ENCODE data around the gene LIMD2.
A peak's percentile ranks its signal among the peaks of the same experiment; 100 is the strongest.
"Not testable (repeated sequence)": the region's sequence is repeated elsewhere in the genome, so short reads cannot be mapped to it uniquely, and the experiment has no call there.

LIMD2 gene

GRCh38 chr17:63699638-63700527 is at the start of gene LIMD2:
LIMD2 (minus strand) TSS chr17:63700125; CDS start chr17:63699298, 827 bp downstream.
- peak; percentile 65 to 84 for DNase-seq (ENCODE audit: extremely low read depth in 1 of 2, low read depth in 1 of 2)

GRCh38 chr17:63741408-63742173 is 41.7 kb upstream of the LIMD2 start, which contains the start of gene STRADA:
STRADA (minus strand) TSS chr17:63741799; CDS start chr17:63728369, 13,430 bp downstream.
- DNase-seq (ENCODE audit: extremely low read depth in 1 of 2, low read depth in 1 of 2) = peak; percentile 97 to 99

DNA sequence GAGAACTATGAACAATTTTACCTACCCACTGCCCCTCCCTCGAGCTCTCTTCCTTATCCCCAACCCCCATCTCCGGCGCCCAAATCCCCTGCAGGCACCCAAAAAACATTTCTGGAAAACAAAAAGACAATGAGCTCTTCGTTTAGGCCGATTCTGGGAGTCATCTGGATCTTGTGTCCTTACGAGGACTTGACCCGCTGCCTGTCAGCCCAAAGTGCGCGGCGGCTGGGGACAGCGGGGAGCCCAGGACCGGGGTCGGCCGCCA is 41.1 kb upstream of the LIMD2 start:
- no peak for DNase-seq (ENCODE audit: extremely low read depth in 1 of 2, low read depth in 1 of 2)

DNA sequence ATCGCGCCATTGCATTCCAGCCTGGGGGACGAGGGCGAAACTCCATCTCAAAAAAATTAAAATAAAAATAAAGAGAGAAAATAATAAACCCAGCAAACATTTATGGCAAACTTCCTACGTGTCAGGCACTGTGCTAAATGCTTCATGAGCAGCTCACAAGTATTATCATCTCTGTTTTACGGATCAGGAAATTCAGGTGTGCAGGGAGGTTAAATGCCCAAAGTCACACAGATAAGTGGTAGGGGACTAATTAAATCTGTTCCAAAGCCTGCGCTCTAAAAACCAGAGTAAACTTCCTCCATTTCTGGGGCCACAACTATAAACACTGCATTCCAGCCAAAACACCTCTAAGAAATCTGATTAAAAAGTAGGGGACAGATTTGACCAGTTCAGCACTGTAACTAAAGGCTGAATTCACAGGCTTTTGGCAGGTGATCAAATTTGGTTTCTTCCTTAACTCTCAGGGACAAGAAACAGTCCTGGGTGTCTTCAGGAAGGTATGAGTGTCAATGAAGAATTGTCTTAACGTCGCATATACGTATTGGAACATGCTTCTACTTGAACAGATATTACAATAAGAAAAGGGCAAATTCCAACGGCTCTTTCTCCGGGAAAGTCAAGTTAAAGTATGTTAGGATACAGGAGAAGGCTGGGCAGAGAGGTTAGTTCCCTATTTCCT is 40.7 kb upstream of the LIMD2 start:
- no peak for DNase-seq (ENCODE audit: extremely low read depth in 1 of 2, low read depth in 1 of 2)

DNA sequence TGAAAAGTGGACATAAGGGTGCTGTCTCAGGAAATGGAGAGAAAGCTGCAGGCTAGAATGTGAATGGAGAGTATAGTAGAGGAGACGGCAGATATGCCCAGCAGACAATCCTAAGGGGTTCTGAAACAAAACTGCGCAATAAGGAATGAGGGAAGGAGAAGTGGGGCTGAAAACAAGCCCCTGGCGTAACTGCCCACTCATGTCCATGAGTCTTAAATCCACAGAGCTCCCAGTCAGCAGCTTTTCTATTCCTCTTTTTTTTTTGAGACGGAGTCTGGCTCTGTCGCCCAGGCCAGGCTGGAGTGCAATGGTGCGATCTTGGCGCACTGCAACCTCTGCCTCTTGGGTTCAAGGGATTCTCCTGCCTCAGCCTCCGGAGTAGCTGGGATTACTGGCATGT is 35.8 kb upstream of the LIMD2 start:
- no peak for DNase-seq (ENCODE audit: extremely low read depth in 1 of 2, low read depth in 1 of 2)

DNA sequence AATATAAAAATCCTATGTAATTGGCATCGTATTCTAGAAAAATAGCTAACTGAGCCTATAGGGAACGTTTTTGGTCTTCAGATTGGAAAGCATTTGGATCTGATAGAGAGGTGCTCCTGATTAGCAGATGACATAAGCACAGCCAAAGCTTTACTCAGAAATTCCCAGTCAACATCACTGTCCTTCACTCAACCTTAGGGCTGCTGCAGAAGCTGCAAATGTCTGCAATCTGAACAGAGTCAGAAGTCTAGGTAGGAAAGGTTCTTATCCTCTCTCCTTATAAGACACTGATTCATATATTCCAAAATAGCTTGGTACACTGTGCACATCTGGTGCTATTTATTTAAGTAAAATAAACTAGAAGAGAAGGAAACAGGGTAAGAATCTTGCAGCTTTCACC is 22.5 kb upstream of the LIMD2 start:
- no peak for DNase-seq (ENCODE audit: extremely low read depth in 1 of 2, low read depth in 1 of 2)

- DNase-seq (ENCODE audit: extremely low read depth in 1 of 2, low read depth in 1 of 2) = not testable (repeated sequence)
Observed at GRCh38 chr17:63720194-63720593, 20.3 kb upstream of the LIMD2 start.

- DNase-seq (ENCODE audit: extremely low read depth in 1 of 2, low read depth in 1 of 2) = no peak
Observed at GRCh38 chr17:63718988-63719387, 19.1 kb upstream of the LIMD2 start.

- no peak for DNase-seq (ENCODE audit: extremely low read depth in 1 of 2, low read depth in 1 of 2)
Observed at GRCh38 chr17:63716426-63716825, 16.5 kb upstream of the LIMD2 start.

DNA sequence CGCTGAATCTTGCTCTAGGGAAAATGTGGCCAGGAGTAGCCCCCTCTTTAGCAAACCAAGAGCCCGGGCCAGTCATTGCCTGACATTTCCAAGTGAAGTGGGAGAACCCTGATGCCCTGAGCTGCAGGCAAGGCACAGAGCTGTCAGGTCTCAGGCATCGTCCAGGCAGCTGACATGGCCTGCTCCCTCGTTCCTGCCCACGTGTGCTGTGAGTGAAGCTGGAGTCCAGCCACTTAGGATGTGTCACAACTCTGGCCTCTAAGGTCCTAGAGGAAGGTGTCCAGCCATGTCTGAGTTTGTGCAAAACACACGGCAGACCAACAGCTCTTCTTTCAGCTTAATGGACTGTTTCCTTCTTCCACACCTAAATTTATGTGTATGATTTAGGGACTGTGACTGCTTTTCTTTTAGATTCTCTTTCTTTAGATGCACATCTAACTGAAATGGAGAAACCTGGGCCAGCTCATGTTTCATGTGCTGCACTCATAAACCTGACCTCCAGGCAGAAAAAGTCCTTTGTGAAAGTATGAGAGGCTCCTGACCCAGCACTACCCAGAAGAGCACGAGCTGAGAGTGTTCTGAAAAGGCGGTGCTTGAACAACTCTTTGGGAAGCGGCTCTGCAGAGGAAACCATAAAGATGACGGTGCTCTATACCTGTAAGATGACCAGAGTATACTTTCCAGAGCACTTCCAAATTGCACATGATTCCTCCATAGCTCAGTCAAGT is 14.8 kb upstream of the LIMD2 start:
- DNase-seq (ENCODE audit: extremely low read depth in 1 of 2, low read depth in 1 of 2) = no peak

GRCh38 chr17:63709110-63709509 is 9.2 kb upstream of the LIMD2 start:
- no peak for DNase-seq (ENCODE audit: extremely low read depth in 1 of 2, low read depth in 1 of 2)

DNA sequence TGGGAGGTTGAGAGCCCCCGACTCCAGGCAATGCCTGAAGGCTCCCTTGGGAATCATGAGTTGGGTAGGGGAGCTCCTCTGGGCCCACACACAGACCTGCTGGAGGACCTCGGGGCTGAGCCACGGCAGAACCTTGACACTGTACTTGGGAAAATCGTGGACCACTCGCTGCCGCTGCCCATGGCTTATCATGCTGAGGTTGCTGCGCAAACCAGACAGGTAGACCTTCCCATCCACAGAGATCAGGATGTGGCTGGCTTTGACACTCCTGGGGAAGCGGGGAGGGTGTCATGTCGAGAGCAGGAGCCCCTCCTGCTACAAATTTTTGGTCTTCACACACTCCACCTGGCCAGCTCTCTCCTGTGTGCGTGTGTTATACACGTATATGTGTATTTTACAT is 7.2 kb upstream of the LIMD2 start:
- DNase-seq (ENCODE audit: extremely low read depth in 1 of 2, low read depth in 1 of 2) = no peak

DNA sequence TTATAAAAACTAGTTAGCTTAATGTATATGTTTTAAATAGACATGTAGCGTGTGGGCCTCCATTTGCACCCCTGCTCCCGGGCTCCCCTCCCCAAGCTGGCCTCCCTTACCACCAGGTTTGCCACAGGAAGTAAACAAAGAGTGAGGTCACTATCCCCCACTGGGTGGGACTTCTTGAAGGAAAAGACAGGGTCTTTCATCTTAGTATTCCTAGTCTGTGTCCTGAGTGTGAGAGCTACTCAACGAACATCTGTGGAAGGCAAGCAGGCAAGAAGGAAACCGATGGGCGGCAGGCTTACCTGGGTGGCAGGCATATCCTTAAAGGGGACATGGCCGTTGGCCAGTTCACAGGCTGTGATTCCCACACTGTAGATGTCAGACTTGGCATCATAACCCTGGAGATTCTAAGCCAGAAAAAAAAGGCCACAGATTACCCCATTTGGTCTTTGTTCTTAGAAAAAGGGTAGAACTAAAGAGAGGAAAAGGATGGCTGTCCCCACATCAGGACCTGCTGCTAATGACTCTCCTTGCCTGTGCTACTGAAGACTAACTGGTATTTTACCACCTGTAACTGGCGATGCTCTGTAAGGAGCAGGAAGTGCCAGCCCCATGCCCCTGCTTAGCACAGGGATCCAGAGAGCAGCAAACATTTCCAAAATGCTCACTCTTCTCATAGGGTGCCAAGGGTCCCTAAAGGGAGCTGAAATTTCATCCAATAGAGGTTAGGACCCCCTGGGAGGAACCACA is 6.6 kb upstream of the LIMD2 start:
- DNase-seq (ENCODE audit: extremely low read depth in 1 of 2, low read depth in 1 of 2) = no peak

DNA sequence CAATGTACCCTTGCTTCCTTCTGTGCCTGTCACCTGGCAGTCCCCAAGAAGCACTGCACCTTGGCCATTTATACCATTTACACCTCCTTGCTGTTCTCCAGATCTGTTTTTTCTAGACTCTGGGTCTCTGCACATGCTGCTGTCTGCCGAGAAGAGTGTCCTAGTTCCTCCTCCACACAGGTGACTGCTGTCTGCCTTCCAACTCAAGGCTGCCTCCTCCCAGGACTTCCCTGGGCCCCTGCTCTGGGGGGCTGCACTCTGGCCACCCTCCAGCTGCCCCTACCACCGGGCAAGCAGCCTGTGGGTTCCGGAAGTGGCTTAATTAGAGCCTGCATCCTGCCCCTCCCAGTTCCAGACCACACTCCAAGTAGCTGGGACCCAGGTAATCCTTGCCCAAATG is 5.7 kb upstream of the LIMD2 start:
- DNase-seq (ENCODE audit: extremely low read depth in 1 of 2, low read depth in 1 of 2) = no peak

DNA sequence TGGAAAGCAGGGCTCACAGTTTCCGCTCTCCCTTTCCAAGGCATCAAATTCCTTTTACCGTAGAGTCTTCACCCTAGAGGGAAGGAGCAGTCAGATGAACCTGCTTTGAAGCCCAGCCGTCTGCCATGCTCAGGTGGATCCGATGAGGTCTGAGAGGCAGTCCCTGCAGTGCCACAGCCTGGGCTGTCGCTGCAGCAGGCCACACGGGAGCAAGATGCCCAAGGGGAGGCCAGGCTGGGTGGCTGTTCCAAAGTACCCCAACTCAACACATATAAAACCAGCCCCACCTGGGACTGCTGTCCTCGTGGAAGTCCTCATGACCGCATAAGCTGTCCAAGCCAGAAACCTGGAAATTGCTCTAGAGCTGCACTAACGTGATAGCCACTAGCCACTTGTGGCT is 4.9 kb upstream of the LIMD2 start:
- DNase-seq (ENCODE audit: extremely low read depth in 1 of 2, low read depth in 1 of 2) = no peak

DNA sequence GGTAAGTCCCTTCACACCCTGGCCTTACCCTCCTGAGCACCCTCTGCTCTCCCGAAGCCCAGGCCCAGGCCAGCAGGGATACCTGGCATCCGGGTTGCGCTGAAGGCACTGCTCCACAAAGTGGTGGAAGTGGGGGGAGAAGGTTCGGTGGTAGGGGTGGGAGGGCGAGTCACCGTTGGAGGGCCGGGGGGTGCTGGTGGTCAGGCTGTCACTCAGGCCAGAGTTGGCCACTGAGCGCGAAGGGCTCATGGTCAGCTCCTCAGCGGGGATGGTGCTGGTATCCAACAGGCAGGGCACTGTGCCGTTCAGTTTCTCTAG is 4.3 kb upstream of the LIMD2 start:
- DNase-seq (ENCODE audit: extremely low read depth in 1 of 2, low read depth in 1 of 2) = no peak

DNA sequence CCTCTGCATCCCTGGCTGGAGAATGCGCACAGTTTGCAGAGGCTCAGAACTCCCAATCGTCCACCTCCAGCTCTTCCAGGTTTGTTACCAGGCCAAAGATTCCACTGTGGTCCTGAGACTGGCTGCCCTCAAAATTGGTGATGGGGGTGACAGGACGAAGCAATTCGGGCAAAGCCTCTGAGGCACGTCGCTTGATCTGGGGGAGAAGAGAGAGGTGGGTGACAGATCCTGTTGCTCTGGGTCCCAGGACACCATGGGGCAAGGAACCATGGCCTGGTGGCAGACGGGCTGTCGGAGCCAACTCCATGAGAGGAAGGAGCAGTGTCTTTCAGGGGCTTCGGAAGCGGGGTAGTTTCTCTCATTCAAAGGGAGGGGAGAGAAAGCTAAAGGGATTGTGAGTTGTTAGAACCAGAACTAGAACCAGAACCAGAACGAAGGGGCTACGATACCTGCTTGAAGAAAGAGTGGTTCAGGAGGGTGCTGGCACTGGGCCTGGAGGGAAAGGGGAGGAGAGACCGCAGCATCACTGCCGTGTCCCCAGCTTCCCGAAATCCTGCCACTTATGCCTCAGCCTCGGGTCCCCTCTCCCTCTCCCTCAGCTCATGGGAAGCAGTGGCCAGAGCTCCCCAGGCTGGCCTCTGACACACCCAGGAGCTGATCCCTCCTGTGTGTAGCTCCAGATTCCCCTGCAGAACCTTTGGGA is 3.8 kb upstream of the LIMD2 start:
- no peak for DNase-seq (ENCODE audit: extremely low read depth in 1 of 2, low read depth in 1 of 2)

- DNase-seq (ENCODE audit: extremely low read depth in 1 of 2, low read depth in 1 of 2) = no peak
Observed at GRCh38 chr17:63703029-63703428, 3.1 kb upstream of the LIMD2 start.

DNA sequence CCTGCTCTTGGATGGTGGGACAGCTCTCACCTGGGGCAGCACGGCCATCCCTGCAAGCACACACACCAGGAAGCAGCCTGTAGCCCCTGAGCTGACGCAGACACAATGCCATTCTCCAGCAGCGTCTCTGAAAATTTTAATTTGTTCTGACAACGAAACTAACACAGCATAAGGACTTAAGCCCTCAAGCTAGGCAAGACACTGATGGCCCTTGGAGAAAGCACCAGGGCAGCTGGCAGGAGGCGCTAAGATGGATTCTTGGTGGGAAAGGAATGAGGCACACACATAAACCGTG is 2.7 kb upstream of the LIMD2 start:
- no peak for DNase-seq (ENCODE audit: extremely low read depth in 1 of 2, low read depth in 1 of 2)

All from activated CD8-positive, alpha-beta memory T cell treated with anti-CD3 and anti-CD28 coated beads for 1 hour (primary cell).